Measurements from ENCODE around the gene STRADA.

The STRADA gene, protein sequence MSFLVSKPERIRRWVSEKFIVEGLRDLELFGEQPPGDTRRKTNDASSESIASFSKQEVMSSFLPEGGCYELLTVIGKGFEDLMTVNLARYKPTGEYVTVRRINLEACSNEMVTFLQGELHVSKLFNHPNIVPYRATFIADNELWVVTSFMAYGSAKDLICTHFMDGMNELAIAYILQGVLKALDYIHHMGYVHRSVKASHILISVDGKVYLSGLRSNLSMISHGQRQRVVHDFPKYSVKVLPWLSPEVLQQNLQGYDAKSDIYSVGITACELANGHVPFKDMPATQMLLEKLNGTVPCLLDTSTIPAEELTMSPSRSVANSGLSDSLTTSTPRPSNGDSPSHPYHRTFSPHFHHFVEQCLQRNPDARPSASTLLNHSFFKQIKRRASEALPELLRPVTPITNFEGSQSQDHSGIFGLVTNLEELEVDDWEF

DNA sequence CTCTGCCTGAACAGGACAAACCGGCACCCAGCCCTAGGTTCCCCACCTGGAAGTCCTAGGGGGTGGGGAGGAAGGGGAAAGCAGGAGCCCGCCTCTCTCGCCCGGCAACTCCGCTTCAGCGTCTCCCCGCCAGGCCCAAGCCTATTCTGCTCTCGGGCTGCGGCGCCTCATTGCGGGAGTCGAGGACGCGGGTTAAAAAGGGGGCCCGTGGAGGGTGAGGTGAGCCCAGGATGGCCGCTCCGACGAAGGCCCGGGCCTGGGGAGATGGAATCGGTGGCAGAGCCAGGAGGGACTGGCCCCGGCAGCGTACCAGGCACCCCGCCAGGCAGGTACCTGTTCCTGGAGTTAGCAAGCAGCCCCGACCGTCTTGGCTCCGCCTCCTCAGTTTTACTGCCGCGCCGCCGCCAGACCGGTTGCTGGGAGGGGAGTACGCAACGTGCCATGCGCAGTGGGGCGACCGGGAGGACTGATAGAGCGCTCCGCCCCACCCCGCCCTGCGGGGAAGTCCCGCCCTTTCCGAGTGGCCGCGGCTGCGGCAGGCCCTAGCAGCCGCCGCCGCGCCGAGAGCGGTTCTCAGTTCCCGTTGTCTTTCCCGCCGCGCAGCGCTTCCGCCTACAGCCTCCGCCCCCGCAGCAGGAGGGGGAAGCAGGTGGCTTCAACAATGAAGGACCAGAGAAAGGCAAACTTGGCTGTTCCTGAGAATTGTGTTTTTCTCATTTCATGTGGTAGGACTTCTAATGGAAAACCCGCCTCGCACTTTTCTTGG, at the start of gene STRADA:
Gene STRADA, minus strand, starts transcription at position 392 of the 766 bp plus-strand sequence. CDS start 13,430 bp downstream, outside the sequence.
- H3K4me3 ChIP-seq (ENCODE audit: low read depth, low read length) = peak within 1 kb of the TSS; percentile 66
- peak; percentile 97 for DNase-seq (ENCODE audit: low read depth)
- TF ChIP-seq, protein P1, sequence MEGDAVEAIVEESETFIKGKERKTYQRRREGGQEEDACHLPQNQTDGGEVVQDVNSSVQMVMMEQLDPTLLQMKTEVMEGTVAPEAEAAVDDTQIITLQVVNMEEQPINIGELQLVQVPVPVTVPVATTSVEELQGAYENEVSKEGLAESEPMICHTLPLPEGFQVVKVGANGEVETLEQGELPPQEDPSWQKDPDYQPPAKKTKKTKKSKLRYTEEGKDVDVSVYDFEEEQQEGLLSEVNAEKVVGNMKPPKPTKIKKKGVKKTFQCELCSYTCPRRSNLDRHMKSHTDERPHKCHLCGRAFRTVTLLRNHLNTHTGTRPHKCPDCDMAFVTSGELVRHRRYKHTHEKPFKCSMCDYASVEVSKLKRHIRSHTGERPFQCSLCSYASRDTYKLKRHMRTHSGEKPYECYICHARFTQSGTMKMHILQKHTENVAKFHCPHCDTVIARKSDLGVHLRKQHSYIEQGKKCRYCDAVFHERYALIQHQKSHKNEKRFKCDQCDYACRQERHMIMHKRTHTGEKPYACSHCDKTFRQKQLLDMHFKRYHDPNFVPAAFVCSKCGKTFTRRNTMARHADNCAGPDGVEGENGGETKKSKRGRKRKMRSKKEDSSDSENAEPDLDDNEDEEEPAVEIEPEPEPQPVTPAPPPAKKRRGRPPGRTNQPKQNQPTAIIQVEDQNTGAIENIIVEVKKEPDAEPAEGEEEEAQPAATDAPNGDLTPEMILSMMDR (IDR thresholded peaks at IDR 0.05; ENCODE audit: low read depth, low read length, missing control alignments) = no peak

DNA sequence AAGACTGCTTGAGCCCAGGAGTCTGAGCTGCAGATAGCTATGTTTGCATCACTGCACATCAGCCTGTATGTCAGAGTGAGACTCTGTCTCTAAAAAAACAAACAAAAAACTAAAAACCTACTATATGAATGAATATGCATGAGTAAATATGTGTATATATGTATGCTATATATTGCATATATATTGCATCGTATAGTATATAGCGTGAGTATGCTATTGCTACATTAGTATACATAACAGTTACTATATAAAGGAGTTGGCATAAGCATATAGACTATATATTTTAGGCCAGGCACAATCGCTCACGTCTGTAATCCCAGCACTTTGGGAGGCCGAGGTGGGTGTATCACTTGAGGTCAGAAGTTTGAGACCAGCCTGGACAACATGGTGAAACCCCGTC, 48.5 kb upstream of the STRADA start:
- no peak overlapping the region for H3K4me3 ChIP-seq (ENCODE audit: low read depth, low read length)
- TF ChIP-seq, protein P1 (IDR thresholded peaks at IDR 0.05; ENCODE audit: low read depth, low read length, missing control alignments) = no peak
- no peak for DNase-seq (ENCODE audit: low read depth)

DNA sequence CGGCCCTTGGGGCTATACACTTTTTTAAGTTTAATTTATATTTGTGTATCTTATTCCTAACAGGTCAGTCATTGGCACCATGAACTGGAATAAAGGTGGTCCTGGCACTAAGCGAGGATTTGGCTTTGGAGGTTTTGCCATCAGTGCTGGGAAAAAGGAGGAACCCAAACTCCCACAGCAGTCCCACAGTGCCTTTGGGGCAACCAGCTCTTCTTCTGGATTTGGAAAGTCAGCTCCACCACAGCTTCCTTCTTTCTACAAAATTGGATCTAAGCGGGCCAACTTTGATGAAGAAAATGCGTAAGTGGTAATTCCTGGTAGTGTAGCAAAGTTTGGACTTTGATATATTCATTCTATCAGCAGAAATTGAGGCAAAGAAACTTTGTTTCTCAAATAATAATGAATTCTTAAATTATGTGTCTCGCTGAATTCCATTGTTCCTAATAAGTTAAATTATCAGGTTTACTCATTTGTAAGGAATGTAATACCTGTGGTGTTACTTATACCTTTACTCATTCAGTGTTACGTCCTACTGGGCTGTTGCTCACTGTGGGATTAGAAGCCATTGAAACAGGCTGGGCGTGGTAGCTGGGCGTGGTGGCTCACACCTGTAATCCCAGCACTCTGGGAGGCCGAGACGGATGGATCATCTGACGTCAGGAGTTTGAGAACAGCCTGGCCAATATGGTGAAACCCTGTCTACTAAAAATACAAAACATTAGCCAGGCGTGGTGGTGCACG, 45.5 kb upstream of the STRADA start:
- H3K4me3 ChIP-seq (ENCODE audit: low read depth, low read length) = no peak overlapping the region
- TF ChIP-seq, protein P1 (IDR thresholded peaks at IDR 0.05; ENCODE audit: low read depth, low read length, missing control alignments) = no peak
- no peak for DNase-seq (ENCODE audit: low read depth)

DNA sequence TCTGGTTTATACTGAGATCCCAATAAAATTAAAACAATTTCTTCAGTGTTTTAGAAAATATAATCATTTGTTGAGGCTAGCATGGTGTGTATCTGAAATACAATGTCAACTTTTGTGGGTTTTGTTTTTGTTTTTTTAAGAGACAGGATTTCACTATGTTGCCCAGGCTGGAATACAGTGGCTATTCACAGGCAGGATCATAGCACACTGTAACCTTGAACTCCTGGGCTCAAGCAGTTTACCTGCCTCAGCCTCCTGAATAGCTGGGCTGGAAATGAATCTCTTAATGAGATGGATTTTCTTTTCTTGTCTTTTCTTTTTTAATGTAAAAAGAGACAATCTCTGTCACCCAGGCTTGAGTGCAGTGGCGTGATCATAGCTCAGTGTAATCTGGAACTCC, 44.5 kb upstream of the STRADA start:
- TF ChIP-seq, protein P1 (IDR thresholded peaks at IDR 0.05; ENCODE audit: low read depth, low read length, missing control alignments) = no peak
- DNase-seq (ENCODE audit: low read depth) = no peak

DNA sequence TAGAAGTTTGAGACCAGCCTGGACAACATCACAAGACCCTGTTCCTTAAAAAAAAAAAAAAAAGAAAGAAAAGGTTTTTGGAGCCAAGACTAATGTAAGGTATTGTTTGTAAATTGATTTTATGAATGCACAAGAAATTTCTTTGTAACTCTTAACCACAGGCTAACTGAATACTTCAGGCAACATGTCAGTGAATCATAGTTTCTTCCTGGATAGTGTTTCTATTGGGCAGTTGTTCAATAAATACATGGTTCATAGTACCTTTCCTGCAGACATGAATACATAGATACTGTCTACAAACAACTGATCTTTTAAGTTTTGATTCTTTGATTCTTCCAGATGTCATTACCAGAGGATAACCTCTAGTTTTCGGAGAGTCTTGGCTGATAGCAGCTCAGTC, 44.0 kb upstream of the STRADA start:
- no peak overlapping the region for H3K4me3 ChIP-seq (ENCODE audit: low read depth, low read length)
- no peak for DNase-seq (ENCODE audit: low read depth)
- TF ChIP-seq, protein P1 (IDR thresholded peaks at IDR 0.05; ENCODE audit: low read depth, low read length, missing control alignments) = no peak

More for the DNA sequence above, 44.5 kb upstream of the STRADA start:
- H3K4me3 ChIP-seq (ENCODE audit: low read depth, low read length) = no peak overlapping the region

DNA sequence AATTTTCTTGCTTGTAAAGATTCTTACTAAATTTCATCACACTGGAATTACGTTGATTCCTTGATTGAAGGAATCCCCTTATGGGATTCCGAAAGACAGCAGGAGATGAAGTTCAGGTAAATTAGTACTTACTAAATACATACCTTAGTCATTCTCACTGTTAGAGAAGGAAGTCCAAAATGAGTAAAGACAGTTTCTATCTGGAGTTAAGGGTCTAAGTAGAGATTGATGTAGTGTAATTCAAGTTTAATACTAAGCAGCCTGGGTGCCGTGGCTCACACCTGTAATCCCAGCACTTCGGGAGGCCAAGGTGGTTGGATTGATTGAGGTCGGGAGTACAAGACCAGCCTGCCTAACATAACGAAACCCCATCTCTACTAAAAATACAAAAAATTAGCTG, 41.9 kb upstream of the STRADA start:
- H3K4me3 ChIP-seq (ENCODE audit: low read depth, low read length) = no peak overlapping the region
- DNase-seq (ENCODE audit: low read depth) = no peak
- TF ChIP-seq, protein P1 (IDR thresholded peaks at IDR 0.05; ENCODE audit: low read depth, low read length, missing control alignments) = no peak

Measured in GM12864 (cell line).